Measurements from ENCODE around the gene PPP2R1A.
"Not testable (repeated sequence)": the region's sequence is repeated elsewhere in the genome, so short reads cannot be mapped to it uniquely, and the experiment has no call there.

Gene PPP2R1A

DNA sequence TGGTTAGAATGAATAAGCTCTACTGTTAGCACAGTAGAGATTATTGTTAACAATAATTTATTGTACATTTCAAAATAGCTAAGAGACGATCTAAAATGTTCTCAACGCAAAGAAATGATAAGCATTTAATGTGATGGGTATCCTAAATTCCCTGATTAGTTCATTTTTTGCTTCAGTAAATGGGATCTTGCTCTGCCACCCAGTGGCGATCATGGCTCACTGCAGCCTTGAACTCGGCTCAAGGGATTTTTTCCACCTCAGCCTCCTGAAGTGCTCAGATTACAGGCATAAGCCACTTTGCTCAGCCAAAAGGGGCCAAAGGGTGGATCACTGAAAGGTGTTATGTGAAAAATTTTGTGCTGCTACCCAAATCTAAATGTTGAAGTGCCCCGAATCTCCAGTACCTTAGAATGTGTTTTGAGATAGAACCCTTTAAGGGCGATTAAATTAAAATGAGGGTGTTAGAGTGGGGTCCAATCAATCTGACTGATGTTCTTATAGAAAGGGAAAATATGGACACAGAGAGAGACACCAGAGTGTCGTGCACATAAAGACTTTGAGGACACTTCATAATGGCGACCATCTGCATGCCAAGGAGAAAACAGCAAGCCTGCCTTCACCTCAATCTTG is 48.0 kb downstream of the PPP2R1A start:
- Histone ChIP-seq H3K4me3 (no peak overlapping the region), H3K27ac (no peak overlapping the region)
- no peak for DNase-seq (ENCODE audit: low spot score)
- TF ChIP-seq, protein P1, sequence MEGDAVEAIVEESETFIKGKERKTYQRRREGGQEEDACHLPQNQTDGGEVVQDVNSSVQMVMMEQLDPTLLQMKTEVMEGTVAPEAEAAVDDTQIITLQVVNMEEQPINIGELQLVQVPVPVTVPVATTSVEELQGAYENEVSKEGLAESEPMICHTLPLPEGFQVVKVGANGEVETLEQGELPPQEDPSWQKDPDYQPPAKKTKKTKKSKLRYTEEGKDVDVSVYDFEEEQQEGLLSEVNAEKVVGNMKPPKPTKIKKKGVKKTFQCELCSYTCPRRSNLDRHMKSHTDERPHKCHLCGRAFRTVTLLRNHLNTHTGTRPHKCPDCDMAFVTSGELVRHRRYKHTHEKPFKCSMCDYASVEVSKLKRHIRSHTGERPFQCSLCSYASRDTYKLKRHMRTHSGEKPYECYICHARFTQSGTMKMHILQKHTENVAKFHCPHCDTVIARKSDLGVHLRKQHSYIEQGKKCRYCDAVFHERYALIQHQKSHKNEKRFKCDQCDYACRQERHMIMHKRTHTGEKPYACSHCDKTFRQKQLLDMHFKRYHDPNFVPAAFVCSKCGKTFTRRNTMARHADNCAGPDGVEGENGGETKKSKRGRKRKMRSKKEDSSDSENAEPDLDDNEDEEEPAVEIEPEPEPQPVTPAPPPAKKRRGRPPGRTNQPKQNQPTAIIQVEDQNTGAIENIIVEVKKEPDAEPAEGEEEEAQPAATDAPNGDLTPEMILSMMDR (IDR thresholded peaks at IDR 0.05) = peak; percentile 77

DNA sequence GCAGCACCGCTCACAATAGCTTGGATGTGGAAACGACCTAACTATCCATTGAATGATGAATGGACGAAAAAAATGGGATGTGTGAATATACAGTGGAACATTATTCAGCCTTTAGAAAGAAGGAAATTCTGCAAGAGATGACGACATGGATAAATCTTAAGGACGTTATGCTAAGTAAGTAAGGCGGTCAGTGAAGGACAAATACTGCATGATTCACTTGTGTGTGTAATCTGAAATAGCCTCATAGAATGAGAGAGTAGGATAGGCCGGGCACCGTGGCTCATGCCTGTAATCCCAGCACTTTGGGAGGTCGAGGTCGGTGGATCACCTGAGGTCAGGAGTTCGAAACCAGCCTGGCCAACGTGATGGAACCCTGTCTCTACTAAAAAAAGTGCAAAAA is 54.2 kb downstream of the PPP2R1A start:
- Histone ChIP-seq H3K27ac (no peak overlapping the region), H3K4me3 (no peak overlapping the region)
- no peak for DNase-seq (ENCODE audit: low spot score)
- TF ChIP-seq, protein P1 (IDR thresholded peaks at IDR 0.05) = no peak

DNA sequence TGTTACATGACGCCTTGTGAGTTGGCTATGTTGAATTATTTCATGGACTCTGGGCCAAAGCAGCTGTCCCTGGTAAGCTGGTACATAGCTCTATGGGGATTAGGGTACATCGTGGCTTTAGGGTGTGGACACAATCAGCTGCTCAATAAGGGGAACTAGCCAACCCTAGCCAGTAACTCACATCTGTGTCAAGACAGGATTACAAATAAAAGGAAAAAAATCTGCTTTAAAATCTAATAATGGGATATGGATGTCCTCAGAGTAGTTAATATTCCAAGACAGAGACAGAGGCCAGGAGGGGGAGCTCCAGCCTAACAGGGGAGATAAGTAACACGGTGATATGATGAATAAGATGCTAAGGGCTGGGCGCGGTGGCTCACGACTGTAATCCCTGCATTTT is 58.4 kb downstream of the PPP2R1A start:
- DNase-seq (ENCODE audit: low spot score) = no peak
- Histone ChIP-seq H3K27ac (no peak overlapping the region), H3K4me3 (no peak overlapping the region)
- TF ChIP-seq, protein P1 (IDR thresholded peaks at IDR 0.05) = peak; percentile 40

DNA sequence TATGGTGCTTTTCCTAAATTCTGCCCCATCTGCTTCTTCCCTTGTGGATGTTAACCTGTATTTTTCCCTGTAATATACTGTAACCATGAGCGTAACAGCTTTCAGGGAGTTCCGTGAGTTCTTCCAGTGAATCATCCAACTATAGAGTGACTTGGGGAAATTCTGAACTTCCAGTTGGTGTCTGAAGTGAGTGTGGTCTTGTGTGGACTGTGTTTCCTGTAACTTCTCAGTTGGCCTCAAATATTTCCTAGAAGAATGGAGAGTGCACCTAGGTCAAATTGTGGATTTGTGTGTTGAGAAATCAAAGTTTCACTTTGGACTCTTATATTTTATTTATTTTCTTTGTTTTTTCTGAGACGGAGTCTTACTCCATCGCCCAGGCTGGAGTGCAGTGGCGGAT is 68.6 kb downstream of the PPP2R1A start:
- Histone ChIP-seq H3K27ac (no peak overlapping the region), H3K4me3 (no peak overlapping the region)
- TF ChIP-seq, protein P1 (IDR thresholded peaks at IDR 0.05) = no peak
- no peak for DNase-seq (ENCODE audit: low spot score)

DNA sequence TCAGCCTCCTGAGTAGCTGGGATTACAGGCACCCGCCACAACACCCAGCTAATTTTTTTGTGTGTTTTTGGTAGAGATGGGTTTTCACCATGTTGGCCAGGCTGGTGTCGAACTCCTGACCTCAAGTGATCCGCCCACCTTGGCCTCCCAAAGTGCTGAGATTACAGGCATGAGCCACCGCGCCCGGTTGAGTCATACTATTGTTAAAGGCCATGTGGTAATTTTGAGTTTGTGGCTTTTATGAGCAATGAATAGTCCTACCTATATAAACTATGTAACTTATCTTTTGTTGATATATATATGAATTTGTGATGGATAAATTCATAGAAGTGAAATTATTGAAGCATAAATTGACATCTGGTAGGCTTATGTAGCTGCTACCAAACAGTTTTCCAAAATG is 75.7 kb downstream of the PPP2R1A start:
- not testable (repeated sequence) for H3K27ac ChIP-seq; H3K4me3 ChIP-seq; DNase-seq (ENCODE audit: low spot score)

DNA sequence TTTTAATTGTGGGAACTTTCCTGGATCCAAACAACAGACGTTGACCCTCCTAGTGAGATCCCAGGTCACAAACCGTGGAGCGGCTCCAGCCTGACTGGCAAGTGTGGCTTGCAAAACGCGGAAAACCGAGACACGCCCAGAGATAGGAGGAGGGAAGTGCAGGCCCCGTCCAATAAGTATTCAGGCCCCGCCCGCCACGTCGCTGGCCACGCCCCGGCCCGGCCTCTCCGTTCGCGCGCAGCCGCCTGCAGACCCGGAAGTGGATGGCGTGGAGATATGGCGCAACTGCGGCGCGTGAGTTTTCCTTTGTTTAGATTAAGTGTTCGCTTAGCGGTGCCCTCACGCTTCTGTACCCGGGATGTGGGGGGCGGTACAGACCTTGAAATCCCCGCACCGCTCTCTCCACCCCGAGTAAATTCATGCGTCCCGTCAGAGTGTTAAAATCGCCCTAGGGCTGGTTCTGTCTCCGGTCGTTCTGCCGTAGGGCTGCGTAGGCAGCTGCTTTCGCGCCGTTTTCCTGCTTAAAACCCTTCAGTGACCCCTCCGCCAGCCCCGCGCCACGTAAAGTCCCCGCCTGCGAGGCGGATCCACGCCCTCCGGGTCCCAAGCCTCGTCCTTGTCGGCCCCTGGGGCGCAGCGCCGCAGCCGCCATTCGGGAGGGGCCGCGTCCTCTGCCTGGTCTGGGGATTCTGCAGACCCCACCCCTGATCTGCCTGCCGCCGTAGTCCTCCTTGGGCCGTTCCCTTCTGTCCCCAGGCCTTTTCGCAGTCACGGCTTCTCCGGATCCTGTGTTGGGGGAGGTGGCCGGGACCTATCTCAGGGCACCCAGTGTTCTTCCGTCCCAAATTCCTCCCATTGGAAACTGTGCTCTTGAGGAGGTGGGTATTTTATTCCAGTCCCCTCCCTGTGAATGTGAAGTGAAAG is 79.7 kb downstream of the PPP2R1A start, which contains the start of gene ZNF766:
ZNF766 (plus strand) TSS at position 250 of the 924 bp plus-strand sequence; CDS start at position 277, 27 bp downstream.
- Histone ChIP-seq H3K27ac (peak within 1 kb of the TSS; percentile 96 to 99), H3K4me3 (peak within 1 kb of the TSS; percentile 96)
- TF ChIP-seq, protein P1 (IDR thresholded peaks at IDR 0.05) = no peak
- DNase-seq (ENCODE audit: low spot score) = peak; percentile 96

DNA sequence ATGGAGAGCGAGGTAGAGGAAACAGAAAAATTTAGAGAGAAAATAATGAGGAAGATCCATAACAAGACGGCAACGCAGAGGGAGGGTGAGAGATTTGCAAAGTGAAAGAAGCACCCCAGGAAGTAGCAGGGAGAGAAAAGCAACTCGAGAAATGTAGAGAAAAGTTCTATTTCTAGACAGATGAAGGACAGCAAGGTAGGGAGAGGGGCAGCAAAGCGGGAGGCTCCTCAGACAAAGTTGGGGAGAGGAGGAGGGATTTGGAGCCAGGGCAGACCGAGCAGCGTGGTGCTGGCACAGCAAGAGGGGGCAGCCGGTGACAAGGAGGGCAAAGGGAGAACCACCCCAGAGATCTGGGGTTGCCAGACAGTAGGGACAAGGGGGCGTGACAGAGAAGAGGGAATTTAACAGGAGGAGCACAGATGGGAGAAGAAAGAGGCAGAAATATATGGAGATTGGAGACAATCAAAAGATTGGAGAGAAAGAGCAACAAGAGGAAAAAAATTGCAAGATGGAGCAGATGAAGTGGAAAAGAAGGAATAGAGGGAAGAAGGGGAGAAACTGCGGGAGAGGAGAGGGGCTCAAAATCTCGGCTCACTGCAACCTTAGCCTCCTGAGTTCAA is 80.5 kb downstream of the PPP2R1A start:
- DNase-seq (ENCODE audit: low spot score) = no peak
- Histone ChIP-seq H3K27ac (peak overlapping the region; percentile 96 to 99), H3K4me3 (peak overlapping the region; percentile 96)
- TF ChIP-seq, protein P1 (IDR thresholded peaks at IDR 0.05) = no peak

Measured in coronary artery (tissue), 2 donors.